Endothelial cell of umbilical vein (primary cell): Measurements from ENCODE around the gene SLIT1. TPM values are rescaled to one million over a fixed set of nuclear protein-coding genes. Genes with fewer than 3 reads are reported as not detected.

ENCODE experiments used
- BruUV-seq: library from RNA; stranded (reverse); fragments of 400-500 nt; replicated peaks from 2 replicates; lab custom pipeline; 2021; lab: Mats Ljungman, UMichigan
- CTCF ChIA-PET: fragments of 300-600, 350-600 bp; sonication (Branson Sonifier 250); formaldehyde crosslinking; loops from one replicate; lab custom pipeline; 2021; ENCODE audit warnings: antibody characterized with exemption, inconsistent platforms; lab: Charles Lee
- POLR2A ChIA-PET: fragments of 300-600, 350-600 bp; sonication (Branson Sonifier 250); formaldehyde crosslinking; loops from one replicate; lab custom pipeline; 2021; ENCODE audit warnings: antibody characterized with exemption, inconsistent platforms; lab: Charles Lee
- DNase-seq: peaks from one replicate; pipeline ENCODE4 v3.0.0-alpha.2; 2011; ENCODE audit warnings: low read depth, low spot score
- FAIRE-seq: peaks from 2 replicates; lab custom pipeline; 2011; peaks lifted over from hg19 to GRCh38; lab: Jason Lieb, UNC
- H2AFZ ChIP-seq: 2 replicates; pipeline ENCODE4 v1.6.0; 2012; ENCODE audit warnings: low read depth, low read length, control low read depth, inconsistent platforms
- H3K27ac ChIP-seq: 2 replicates; pipeline ENCODE4 v1.5.1; 2011; ENCODE audit warnings: low read depth, mild to moderate bottlenecking, control low read depth, low read length, moderate library complexity; ENCODE audit not compliant: insufficient read depth
- H3K27me3 ChIP-seq, 2 experiments: 2 replicates each; pipeline versions ENCODE4 v1.6.0 to v1.6.1; 2011; ENCODE audit warnings: low read length in 2 of 2, mixed read lengths in 1 of 2; ENCODE audit not compliant: control insufficient read depth in 2 of 2, insufficient read depth in 2 of 2
- H3K36me3 ChIP-seq, 2 experiments: 2 replicates in 1 of 2; 3 replicates in 1 of 2; pipeline ENCODE4 v1.5.1; 2011; ENCODE audit warnings: low read length in 2 of 2, mild to moderate bottlenecking in 1 of 2, moderate library complexity in 1 of 2; ENCODE audit not compliant: control insufficient read depth in 2 of 2, insufficient read depth in 2 of 2; ENCODE audit errors: extremely low read depth in 1 of 2
- H3K4me1 ChIP-seq: 3 replicates; pipeline ENCODE4 v1.5.1; 2011; ENCODE audit warnings: mild to moderate bottlenecking, low read length; ENCODE audit not compliant: control insufficient read depth, insufficient read depth; ENCODE audit errors: extremely low read depth
- H3K4me2 ChIP-seq: 2 replicates; pipeline ENCODE4 v1.6.1; 2011; ENCODE audit warnings: low read length, control low read depth, mixed read lengths; ENCODE audit not compliant: insufficient read depth
- H3K4me3 ChIP-seq, 3 experiments: fragments of 200-600 bp in 1 of 3; sonication (generic), shearing (Covaris generic) in 1 of 3; replicated peaks in 1 of 3; 2 replicates each; pipeline ENCODE4 v1.5.1; 2011 to 2016; ENCODE audit warnings: control low read depth in 3 of 3, low read length in 3 of 3, mild to moderate bottlenecking in 2 of 3, inconsistent platforms in 1 of 3, low read depth in 1 of 3, moderate library complexity in 1 of 3; ENCODE audit not compliant: insufficient read depth in 1 of 3
- H3K79me2 ChIP-seq: 2 replicates; pipeline ENCODE4 v1.6.0; 2012; ENCODE audit warnings: low read length, inconsistent platforms; ENCODE audit not compliant: control insufficient read depth, insufficient read depth
- H3K9ac ChIP-seq: replicated peaks from 2 replicates; pipeline ENCODE3; 2011; ENCODE audit warnings: low read length, control low read depth; ENCODE audit not compliant: insufficient read depth; ENCODE audit errors: extremely low read depth
- H3K9me1 ChIP-seq: replicated peaks from 3 replicates; pipeline ENCODE4 v1.6.0; 2011; ENCODE audit warnings: mild to moderate bottlenecking, low read length; ENCODE audit not compliant: control insufficient read depth, insufficient read depth; ENCODE audit errors: extremely low read depth
- H3K9me3 ChIP-seq: replicated peaks from 2 replicates; pipeline ENCODE4 v1.5.1; 2012; ENCODE audit warnings: low read length, inconsistent platforms; ENCODE audit not compliant: control insufficient read depth, insufficient read depth
- H4K20me1 ChIP-seq: replicated peaks from 2 replicates; pipeline ENCODE3; 2011; ENCODE audit warnings: mild to moderate bottlenecking, low read length; ENCODE audit not compliant: control insufficient read depth, insufficient read depth; ENCODE audit errors: extremely low read depth
- CTCF ChIP-seq, 2 donors: IDR thresholded peaks; 1 replicate in 1 of 2; 2 replicates in 1 of 2; pipeline ENCODE4 v1.5.1; 2011; ENCODE audit warnings: low read length in 2 of 2, mild to moderate bottlenecking in 2 of 2, moderate library complexity in 2 of 2, control low read depth in 1 of 2, inconsistent platforms in 1 of 2, low read depth in 1 of 2; ENCODE audit not compliant: insufficient read depth in 1 of 2; ENCODE audit errors: extremely low read depth in 1 of 2
- EZH2 ChIP-seq: IDR thresholded peaks from 2 replicates; pipeline ENCODE4 v1.6.1; 2012; ENCODE audit warnings: borderline replicate concordance, low read depth, mild to moderate bottlenecking, moderate library complexity, low read length, inconsistent platforms; ENCODE audit not compliant: severe bottlenecking
- FOS ChIP-seq: IDR thresholded peaks from 2 replicates; pipeline ENCODE4 v1.6.1; 2011; ENCODE audit warnings: mild to moderate bottlenecking, low read length, moderate library complexity, borderline replicate concordance; ENCODE audit not compliant: insufficient read depth
- GATA2 ChIP-seq: IDR thresholded peaks from 2 replicates; pipeline ENCODE4 v1.7.0; 2011; ENCODE audit warnings: low read depth, mild to moderate bottlenecking, moderate library complexity, mixed read lengths, low read length; ENCODE audit not compliant: insufficient read length, insufficient read depth
- JUN ChIP-seq: IDR thresholded peaks from 2 replicates; pipeline ENCODE4 v1.6.1; 2011; ENCODE audit warnings: borderline replicate concordance, low read depth; ENCODE audit not compliant: insufficient read length, insufficient read depth
- MAX ChIP-seq: IDR thresholded peaks from 2 replicates; pipeline ENCODE4 v1.6.1; 2011; ENCODE audit not compliant: insufficient read depth, insufficient read length
- MYC ChIP-seq: IDR thresholded peaks from one replicate; pipeline ENCODE4 v1.6.1; 2011; ENCODE audit warnings: mild to moderate bottlenecking, low read depth, low read length
- POLR2A ChIP-seq: IDR thresholded peaks from 2 replicates; pipeline ENCODE4 v1.6.1; 2012; ENCODE audit warnings: low read depth, mild to moderate bottlenecking, control low read depth, low read length
- POLR2AphosphoS5 ChIP-seq: IDR thresholded peaks from 2 replicates; pipeline ENCODE4 v1.6.1; 2012; ENCODE audit warnings: low read depth, mild to moderate bottlenecking, control low read depth, low read length, moderate library complexity; ENCODE audit not compliant: insufficient read depth
- dilution Hi-C: fragments of 300-500 bp; cut with MboI; formaldehyde crosslinking; loops from one replicate; pipeline ENCODE4 v1.15.0; 2019; ENCODE audit warnings: low sequenced_read_pairs; ENCODE audit not compliant: extremely low pct_ligation_motif_present
- intact Hi-C: fragments of 100-400 bp; cut with micrococcal nuclease; formaldehyde crosslinking; loops from one replicate; pipeline ENCODE4 v1.10.0; 2022
- polyA plus RNA-seq, 4 experiments: library from polyadenylated mRNA; depleted of rRNA in 3 of 4; stranded (reverse) in 3 of 4; unstranded in 1 of 4; fragments of >200 nt; gene quantifications; 2 replicates each; pipeline versions ENCODE4 v1.2.1 to v1.2.3, GENCODE V29; 2011 to 2012; ENCODE audit warnings: missing spikeins in 1 of 4
- total RNA-seq: library from RNA; stranded (reverse); gene quantifications from 2 replicates; pipeline ENCODE4 v1.2.3, GENCODE V29; 2021

SLIT1 gene
- total and polyA plus RNA-seq, 2 donors (not counting 3 experiments of a cell fraction or from before 2014, with no cell fraction given) = 0.04 to 0.20 TPM

- H3K9ac ChIP-seq = no peak overlapping the region
- dilution Hi-C loops = no loop called here
- no peaks in the 10 kb centered on the region for H3K79me2 ChIP-seq
- no peaks in the 10 kb centered on the region for H3K4me1 ChIP-seq
- no peaks in the 10 kb centered on the region for H3K9me3 ChIP-seq
- DNase-seq (no peak), FAIRE-seq (no peak)
- H3K27ac ChIP-seq = no peak overlapping the region
- ChIA-PET CTCF (no interaction called here), POLR2A (no interaction called here)
- no peaks in the 10 kb centered on the region for H3K36me3 ChIP-seq
- H3K4me2 ChIP-seq = no peak overlapping the region
- H3K4me3 ChIP-seq = no peak overlapping the region
- no TSS peak for BruUV-seq
- H2AFZ ChIP-seq = no peak overlapping the region
- no peaks in the 10 kb centered on the region for H4K20me1 ChIP-seq
- no peaks in the 10 kb centered on the region for H3K27me3 ChIP-seq
- no peaks in the 10 kb centered on the region for H3K9me1 ChIP-seq
- TF ChIP-seq GATA2 = no peak
- TF ChIP-seq CTCF (IDR thresholded peaks at IDR 0.05; ENCODE audit: extremely low read depth in 1 of 2, insufficient read depth in 1 of 2, low read depth in 1 of 2, low read length in 2 of 2) = no peak
- no peak for TF ChIP-seq POLR2AphosphoS5
- no peak for TF ChIP-seq FOS
- TF ChIP-seq JUN = no peak
- TF ChIP-seq POLR2A = no peak
- TF ChIP-seq MAX = no peak
- TF ChIP-seq EZH2 = no peak
- no peak for TF ChIP-seq MYC
- intact Hi-C loops = no loop called here
These were observed 15.7 kb downstream of the SLIT1 start for GRCh38 chr10:97169911-97170693.
